HK-2 (cell line): ENCODE results near the gene MYOZ2.

Source experiments
- DNase-seq: peaks from one replicate; pipeline ENCODE4 v3.0.0-alpha.2; 2018; ENCODE audit not compliant: unreplicated experiment

MYOZ2 gene

DNA sequence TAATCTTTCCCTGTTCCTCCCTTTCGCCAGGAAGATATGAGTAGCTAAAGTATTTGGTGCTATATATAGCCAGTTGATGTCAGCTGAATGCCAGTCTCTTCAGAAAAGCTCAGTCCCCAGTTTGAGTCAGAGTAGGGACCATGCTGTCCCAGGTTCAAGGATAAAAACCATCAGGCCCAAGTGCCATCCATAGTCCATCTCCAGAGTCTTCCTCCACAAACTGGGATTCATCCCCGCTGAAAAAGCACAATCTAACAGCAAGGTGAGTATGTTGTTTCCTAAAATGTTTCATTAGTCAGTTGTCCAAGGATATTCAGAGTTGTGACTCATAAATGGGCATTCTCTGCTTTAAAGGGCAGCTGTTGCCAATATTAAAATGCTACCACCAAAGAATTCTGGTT lies at the start of gene MYOZ2:
Gene MYOZ2, plus strand, starts transcription at position 112 of the 401 bp plus-strand sequence. CDS start 694 bp downstream, outside the sequence.
- DNase-seq = no peak

DNA sequence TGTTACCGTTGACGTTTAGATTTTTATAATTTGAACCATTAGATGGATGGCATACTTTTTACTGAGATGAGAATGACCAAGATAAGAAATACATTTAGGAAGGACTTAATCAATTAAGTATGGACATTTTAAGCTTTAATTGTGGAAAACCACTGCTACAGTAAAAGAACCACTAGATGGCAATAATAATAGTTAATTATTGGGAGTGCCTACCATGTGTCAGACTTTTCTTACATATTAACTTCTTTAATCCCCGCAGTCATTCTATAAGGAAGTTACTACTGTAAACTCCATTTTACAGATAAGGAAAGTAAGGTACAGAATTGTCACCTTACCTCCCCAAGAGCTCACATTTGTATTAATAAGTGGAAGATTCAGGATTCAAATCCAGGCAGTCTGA lies 48.5 kb upstream of the MYOZ2 start:
- no peak for DNase-seq

DNA sequence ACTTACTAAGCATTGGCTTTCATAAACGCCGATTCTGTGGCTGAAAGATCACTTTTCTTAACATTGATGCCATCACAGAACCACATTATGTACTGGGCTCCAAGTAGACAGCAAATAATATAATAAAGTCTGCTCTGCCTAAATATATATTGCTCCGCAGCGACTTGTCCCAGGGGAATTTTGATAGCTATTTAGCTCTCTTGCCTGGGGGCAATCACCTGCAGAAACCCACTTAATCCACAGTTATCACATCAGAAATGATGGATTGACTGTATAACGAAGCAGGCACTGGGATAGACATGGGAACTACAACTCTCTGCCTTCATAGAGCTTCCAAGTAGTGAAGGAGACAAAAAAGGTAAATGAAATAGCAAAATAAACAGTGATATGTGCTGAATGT lies 48.0 kb upstream of the MYOZ2 start:
- DNase-seq = no peak

DNA sequence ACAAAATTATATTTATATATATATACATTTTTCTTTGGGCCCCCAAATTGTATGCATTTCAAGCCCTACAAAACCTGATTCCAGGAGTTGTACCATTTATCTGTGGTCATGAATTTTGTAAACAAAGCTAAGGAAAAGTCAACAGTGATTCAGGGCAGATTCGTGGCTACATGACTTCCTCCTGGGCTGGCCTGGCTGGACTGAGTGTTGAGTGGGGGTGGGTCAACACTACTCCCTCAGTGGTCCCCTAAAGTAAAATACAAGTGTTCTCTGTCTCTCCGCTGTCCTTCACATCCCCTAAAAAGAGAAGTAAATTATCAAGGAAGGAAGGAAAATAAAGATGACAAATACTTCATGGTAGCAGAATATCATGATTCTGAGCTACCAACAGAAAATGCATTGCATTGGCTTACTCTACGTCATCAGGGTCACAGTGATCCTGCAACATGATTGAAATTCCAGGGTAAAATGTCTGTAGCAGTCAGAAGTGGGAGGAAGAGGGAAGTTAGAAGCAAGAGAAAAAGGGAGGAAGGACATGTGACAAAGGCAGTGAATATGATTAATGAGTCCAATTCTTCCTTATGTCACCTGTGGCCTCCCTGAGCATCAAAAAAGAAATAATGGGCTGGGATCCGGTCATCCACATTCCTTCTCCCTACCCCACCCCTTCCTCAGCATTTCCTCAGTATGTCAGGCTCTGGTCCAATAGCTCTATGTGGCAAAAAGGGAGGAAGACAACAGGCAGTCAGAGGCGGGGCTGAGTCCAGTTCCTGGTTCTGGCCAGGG lies 42.4 kb upstream of the MYOZ2 start:
- no peak for DNase-seq

DNA sequence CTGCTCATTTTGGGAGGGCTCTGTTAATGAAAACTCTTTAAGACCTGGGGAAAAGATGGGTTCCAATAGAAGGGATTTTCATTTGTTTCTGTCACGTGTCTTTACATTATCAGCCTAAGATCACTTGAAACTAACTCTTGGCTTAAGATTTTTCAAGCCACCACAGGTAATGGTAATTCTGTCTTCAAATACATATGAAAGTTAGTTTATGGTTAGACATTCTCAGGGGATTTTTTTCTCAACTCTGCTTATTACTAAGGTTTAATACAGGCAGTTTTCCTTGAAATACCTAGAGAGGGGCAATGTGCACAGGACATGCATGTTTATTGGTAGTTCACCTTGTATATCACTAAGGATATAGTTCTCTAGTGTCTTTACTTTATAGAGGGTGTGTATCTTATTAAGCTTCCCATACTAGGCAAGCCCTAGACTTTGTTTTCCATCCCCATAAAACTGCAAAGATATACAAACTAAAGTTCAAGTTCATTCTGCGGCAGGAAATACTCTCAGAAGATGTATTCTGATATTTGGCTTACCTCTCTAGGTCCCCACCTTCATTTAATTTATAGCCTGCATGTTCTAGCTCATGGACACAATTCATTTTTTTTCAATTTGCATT lies 38.2 kb upstream of the MYOZ2 start:
- DNase-seq = no peak

DNA sequence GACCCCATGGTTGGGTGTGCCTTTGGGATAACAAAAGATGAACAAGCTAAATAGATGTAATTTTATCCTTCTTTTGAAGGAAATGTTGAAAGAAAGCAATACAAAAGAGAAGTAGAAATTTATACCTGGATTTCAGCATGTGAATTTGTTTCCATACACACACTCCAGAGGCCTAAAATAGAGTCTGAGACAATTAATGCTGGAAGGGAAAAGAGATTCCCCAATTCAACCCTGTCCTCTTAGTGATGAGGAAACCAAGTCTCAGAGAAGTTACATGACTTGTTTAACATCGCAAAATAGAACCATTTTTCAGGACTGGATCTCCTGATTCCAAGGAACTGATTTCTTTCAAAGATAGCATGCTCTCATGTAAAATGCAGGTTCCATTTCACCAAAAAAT lies 37.3 kb upstream of the MYOZ2 start:
- DNase-seq = no peak

DNA sequence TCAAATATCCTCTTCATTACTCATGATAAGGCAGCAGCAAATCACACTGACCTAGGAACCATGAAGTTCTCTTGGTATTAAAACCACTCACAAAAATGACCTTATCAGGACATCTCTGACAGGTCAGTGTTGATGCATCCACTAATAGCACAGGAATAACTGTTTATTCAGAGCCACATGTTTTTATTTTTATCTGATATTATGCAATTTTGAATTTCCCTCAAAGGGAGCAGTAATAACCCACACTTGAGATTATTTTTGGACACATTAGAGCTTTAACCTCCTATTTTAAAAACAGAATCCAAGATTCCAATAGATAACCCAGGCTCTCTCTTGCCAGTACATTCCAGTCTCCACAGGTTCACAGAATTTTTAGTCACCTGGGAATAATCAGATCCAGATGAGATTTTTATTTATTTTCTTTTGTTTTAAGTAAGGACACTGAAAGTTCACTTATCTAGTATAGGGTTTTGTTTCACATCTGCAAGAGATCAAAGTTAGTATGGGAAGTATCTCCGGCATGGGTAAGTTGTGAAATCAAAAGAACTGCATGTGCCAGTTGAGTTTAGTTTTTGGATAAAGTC lies 36.3 kb upstream of the MYOZ2 start:
- DNase-seq = no peak

DNA sequence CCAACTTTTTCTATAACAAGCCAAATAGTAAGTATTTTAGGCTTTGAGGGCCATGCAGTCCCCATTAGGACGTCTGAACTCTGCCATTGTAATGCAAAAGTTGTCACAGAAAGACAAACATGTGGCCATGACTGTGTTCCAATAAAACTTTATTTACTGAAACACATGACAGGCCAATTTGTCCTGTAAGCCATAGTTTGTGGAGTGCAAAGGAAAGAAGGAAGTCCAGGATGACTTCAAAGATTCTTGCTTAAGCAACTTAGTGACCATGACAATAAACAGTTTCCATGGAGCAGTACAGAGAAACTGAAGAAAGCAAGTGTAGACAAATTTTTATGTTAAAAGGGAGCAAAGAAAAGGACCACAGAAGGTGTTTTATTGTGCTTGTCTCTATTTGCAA lies 35.0 kb upstream of the MYOZ2 start:
- no peak for DNase-seq

DNA sequence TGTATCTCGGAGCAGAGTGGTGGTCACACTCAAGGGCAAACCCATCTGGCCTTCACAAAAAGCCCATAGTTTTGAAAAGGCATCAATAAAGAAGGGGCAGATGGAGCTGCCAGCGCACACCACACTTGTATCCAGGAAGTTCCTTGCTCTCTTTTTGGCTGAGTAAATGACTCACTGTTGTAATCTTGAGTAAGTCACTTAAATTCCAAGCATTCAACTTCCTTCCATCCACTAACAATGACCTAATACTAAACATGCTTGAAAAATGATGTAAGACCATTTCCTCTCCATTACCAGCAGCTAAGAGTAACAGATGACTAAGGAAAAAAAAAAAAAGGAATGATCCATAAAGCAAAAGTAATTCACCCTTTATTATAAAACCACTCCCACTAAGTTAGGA lies 32.4 kb upstream of the MYOZ2 start:
- peak; percentile 31 for DNase-seq

DNA sequence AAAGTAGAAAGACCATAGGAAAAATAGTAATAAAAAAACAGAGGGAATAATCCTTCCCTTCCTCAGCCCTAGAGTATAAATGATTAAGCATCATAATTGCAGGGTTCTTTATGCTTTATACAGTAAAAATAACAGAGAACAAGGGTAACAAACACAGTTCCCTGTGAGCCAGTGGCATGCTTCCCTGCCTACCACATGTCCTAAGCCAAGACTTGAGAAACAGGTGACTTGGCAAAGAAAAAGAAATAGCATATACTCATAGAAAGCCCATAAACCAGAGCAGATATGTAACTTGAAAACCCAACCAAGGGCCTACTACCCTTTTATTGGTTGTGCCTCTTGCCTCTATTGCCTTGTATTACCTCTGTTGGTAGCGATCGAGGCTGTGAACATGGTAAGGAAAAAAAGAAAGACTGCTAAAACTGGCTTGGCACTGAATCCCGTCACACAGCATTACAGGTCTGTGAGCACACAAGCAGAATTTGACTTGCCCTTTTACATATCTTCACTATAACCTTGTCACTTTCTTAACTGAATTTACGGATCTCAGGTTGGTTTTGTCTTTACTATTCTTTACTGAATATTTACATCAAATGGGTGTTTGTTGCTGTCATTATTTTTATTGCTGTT lies 30.9 kb upstream of the MYOZ2 start:
- no peak for DNase-seq

DNA sequence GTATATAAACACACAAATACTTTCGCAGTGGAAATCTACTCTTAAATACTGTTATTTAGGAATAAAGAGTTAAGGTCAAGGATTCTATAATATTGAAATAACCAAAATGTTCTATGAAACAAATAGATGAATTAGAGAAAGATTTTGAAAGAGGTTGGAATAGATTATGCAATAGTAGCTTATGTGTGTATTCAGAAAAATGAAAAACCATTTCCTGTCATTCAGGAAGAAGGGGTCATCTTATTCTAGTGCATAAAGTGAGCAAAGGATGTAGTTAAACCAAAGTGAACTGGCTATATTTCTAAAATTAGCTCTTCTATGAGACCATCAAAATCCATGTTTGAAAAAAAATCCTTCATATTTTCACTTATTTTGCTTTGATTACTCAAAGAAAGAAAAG lies 30.0 kb upstream of the MYOZ2 start:
- no peak for DNase-seq

DNA sequence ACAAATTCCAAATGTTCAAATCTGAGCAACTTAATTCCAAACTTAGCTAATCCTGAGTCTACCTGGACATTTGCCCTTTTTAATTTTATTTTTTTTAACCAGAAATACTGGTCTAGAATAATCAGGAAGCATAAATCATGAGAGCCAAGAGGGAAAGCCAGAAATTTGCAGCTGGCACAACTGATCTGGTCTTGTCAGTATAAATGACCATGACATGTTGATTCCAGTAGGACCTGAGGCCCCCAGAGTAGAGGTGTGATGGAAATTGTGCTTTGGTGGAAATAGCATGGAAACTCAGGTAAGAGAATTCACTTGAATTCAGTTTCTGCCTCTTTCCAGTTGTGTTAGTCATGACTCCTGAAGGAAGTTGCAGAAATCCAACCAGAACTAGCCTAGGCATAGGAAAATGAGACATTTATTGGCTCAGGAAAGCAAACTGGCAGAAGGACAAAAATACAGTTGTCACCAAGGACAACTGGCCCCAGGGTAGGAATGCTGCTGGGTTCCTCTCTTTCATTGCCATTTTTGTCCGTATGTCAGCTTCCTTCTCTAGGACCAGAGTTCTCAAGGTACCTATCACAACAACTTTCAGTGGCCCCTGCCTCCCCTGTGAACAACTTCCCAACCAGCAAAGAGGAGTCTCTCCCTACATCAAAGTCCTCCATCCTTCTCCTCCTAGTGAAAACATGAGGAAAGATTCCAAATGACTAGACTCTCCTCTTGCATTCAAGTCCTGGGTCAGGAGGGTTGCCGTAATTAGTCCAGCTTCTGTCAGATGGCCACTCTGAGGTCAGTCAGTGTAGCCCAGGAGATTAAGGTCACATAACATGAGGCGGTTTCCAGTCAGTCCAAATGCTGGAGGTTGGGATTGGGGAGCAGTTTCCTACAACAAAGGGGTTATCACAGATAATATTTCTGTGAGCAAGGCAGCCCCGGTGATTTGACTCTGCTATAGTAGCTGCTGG lies 29.3 kb upstream of the MYOZ2 start:
- no peak for DNase-seq

DNA sequence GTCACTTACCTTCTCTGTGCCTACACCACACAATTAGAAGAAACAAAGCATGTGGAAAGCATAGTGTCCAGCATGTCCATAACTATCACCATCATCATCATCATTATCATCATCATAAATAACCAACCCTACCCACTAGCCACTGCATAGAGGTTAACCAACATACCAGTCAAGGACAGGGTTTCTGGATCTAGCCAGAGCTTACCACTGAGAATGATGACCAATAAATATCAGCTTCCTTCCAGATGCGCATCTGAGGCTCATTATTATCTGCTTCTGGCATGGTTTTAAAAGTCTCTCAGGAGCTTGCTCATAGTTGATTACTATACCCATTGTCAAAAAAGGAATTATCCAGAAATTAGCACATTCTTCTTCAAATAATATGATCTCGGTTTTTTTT lies 25.5 kb upstream of the MYOZ2 start:
- DNase-seq = no peak

DNA sequence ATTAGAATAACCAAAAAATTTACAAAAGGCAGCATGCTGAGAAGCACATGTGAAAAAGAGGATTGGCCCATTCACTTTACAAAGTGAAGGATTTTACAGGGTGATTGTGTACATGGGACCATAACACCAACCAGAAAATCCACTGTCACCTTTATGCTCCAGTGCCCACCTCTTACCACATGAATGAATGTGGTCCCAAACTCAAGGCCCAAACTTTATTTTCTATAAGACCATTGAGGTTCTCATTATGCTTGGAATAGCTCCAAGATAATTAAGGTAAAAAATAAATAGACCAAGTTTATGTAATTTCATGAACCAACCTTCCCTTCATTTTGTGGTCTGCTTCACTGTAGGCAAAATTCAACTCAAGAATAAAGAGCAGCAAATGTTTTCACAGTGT lies 24.3 kb upstream of the MYOZ2 start:
- no peak for DNase-seq

DNA sequence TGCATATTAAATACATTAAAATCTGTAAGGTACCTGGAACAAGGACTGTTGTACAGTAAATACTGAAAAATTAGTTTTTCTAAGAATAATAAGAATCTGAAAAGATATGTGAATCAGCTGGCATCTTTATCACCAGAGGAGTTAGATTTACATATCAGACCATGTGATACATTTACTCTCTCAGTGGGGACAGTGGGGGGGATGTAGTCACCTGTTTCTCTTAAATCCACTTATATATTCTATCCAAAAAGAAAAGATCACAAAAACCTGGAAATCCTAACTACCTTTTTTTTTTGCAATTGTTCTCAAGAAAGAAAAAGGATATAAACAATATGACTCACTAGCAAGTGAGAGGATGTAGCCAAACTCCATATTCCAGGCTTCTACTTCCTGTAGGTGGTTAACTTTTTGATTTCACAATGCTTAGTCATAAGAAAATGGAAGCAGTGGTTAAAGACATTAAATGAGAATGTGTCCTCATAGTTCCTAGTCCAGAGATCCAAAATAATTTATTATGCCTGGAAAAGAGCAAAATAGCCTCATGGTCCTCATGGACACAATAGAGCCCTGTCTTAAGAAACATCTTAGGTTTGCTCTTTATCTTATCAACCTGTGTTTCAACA lies 22.5 kb upstream of the MYOZ2 start:
- DNase-seq = no peak

DNA sequence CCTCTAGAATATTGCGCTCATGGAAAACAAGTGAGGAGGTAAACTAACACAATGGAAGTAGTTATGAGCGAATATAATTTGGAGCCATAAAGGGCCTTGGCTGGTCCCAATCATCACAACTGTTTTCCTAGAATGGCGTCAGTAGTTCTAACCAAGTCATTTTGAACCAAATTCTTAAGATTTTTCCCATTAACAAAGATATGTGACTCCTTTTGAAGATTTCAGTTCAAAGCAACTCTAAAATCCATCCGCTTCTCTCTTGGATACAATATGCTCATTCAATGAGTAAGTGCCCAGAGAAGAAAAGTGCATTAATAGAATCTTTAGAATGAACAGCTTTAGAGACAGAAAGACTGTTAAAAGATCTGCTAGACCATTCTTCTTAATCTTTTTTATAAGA lies 19.6 kb upstream of the MYOZ2 start:
- DNase-seq = no peak

DNA sequence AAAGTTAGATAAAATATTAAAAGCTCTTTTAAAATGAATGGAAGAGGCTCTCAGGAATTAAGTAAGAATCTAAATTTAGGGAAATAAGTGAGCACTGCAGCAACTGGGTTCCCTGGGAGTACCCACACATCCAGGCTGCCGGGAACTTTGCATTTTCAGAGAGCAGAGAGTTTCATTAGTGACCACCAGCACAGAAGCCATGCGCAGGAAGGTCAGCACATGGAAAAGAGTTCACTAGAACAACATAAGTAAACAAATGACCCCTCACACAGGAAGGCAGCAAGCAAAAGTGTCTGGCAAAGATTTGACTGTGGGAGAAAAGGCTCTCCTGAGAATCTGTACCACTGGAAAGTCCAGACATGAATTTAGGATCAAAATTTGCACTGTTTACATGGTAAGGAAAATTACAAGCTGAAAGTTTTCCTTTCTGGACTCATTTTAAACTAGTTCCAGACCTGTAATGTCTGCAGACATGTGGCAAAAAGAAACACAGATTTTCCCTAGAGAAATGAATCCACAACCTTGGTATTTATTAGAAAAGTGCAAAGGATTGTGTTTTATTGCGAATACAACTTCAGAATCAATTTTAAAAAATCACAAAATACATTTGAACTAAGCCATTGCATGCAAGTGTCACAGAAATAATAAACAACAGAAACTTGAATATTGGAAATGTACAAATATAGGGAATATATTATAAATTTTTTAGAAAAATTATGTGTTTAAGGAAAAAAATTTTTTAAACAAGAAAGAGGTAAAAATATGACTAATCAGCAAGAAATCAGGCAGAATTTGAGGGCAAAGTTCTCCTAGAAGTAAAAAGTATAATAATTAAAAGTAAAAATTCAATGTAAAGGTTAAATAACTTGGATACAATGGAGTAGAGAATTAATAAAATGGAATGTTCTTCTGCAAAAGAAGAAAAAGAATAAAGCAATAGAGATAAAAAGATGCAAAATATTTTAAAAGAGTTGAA lies 18.4 kb upstream of the MYOZ2 start:
- no peak for DNase-seq

DNA sequence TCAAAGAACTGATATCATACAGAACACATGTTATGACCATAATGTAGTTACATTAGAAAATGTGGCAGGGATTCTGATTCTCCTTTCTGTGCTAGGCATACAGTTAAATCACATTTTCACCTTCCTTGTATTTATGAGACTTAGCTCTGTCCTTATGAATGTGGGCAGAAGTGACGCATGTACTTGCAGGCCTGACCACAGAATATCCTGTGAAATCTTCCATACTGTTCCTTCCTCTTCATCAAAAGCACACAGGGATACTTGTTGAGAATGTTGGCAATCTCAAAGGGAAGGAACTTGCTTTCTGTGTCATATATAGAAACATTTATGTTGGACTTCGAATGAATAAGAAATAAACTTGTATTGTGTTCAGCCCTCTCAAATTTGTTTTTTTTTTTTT lies 17.2 kb upstream of the MYOZ2 start:
- no peak for DNase-seq

DNA sequence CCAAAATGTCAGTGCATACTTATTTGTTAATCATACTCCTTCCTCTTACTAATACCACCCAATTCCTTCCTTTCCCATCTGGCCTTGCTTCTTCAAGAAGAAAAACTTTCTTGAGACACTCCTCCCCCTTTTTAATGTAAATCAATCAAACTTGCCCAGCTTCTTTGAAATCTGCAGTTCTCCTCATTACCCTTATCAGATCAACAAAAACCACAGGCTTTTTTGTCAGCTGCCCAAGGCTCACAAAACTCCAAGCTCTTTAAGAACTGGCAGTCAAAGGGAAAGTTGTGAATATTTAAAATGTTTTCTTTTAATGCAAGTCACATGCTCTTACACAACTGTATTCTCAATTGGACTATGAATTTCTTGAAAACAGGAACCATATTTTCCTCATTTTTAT lies 11.3 kb upstream of the MYOZ2 start:
- DNase-seq = no peak

DNA sequence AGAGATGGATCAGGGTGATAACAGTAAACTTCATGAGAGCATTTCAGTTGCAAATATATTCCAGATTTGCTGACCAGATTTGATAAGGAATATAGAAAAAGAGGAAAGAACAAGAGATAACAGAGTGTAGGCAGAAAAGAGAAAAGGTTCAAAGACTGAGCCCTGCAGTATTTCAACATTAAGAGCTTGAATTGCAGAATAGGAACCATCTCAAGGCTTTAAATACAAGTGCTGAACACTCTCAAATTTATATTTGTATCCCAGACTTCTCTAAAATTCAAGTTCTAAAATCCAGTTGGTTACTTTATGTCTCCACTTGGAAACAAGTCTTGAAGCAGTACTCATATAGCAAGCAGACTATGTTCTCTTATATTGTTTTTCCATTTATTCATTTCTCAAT lies 9.7 kb upstream of the MYOZ2 start:
- DNase-seq = no peak
